ENCODE measurements around the gene GABRR2.
"Not testable (repeated sequence)": the region's sequence is repeated elsewhere in the genome, so short reads cannot be mapped to it uniquely, and the experiment has no call there.

GABRR2 gene

GRCh38 chr6:89260310-89260709, 54.8 kb downstream of the GABRR2 start:
- DNase-seq (ENCODE audit: low read depth in 1 of 2, low spot score in 1 of 2) = no peak

GRCh38 chr6:89258912-89259311, 56.2 kb downstream of the GABRR2 start:
- DNase-seq (ENCODE audit: low read depth in 1 of 2, low spot score in 1 of 2) = no peak

DNA sequence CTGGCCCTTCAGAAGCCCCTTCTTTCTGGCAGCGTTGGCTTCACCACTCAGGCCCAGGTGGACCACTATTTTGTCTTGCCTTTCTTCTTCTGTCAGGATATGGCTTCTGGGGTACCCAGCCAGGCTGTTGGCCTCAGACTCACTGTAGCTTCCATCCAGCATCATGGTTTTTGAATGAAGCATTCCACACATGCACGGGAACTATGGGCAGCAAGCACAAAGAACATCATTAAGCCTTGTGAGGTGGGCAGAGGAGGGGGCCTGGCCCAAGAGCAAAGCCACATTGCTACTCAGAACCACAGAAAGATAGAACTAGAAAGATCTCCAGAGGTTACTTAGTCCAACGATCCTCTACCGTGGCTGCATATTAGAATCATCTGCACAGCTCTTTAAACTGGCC, 57.3 kb downstream of the GABRR2 start:
- no peak for DNase-seq (ENCODE audit: low read depth in 1 of 2, low spot score in 1 of 2)

DNA sequence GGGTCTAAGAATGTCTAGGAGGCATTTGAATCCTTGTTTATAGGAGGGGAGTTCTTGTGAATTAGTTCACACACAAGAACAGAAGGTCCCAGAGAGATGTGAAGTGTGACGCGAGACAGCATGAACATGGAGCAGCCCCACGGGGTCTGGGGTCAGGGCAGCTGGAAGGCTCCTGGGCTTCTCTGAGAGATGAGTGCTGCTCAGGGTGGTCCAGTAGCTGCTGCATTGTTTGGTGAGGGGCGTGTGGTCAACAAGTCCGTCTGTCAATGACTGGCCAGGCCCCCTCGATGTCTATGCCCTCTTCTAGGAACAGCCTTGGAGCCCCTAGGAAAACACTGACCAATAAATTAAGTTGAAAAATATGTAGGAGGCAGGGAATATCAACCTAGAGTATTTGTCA, 57.8 kb downstream of the GABRR2 start:
- no peak for DNase-seq (ENCODE audit: low read depth in 1 of 2, low spot score in 1 of 2)

DNA sequence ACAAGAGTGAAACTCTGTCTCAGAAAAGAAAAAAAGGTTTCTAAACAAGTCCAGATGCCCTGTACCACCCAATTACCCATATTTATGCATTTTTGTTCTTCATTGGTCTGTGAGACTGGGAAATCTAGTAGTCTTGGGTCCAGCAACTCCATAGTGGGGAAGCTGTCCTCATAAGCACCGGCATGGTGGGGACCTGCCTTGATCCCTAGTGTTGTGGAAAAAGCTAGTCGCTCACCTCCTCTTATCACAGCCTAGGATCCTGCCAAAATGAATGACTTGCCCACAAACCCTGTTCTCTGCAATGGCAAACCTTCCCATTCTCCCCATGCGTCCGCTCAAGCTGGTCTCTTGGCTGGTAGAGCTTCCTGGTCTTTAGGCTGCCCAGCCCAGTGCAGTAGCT, 59.7 kb downstream of the GABRR2 start:
- no peak for DNase-seq (ENCODE audit: low read depth in 1 of 2, low spot score in 1 of 2)

- DNase-seq (ENCODE audit: low read depth in 1 of 2, low spot score in 1 of 2) = no peak
Measured at GRCh38 chr6:89254569-89254968, 60.5 kb downstream of the GABRR2 start.

DNA sequence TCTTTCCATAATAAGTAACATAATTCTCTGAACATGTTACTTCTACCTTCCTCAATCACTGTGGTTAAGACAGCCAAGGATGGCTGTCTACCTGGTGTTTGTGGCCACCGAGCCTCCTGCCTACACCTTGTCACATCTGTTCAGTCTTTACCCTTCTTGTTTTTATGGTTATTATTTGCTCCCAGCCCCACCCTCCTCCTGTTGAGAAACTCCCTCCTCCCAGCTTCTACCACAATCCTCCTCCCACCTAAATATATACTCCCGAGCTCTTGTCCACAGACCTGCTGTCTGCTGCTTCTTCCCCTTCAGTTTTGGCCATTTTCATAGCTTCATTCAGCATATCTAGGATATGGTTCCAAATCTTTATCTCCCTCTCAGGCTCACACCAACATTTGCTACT, 62.2 kb downstream of the GABRR2 start:
- DNase-seq (ENCODE audit: low read depth in 1 of 2, low spot score in 1 of 2) = no peak

GRCh38 chr6:89251976-89252375, 63.1 kb downstream of the GABRR2 start:
- DNase-seq (ENCODE audit: low read depth in 1 of 2, low spot score in 1 of 2) = no peak

DNA sequence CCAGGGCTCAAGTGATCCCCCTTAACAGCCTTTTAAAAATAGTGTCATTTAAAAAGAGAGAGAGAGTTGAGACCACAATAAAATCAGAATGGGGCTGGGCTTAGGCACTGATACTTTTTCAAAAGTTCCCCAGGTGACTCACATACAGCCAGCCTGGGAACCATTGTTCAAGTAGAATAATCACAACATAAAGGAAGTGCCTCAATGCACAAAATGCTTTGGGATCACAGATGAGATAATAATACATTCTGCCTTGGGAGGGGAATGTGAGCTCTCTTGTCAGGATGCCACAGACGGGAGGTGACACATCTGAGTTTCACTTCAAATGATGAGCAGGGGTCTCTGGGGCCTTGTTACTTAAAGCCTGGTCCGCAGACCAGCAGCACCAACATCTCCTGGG, 63.9 kb downstream of the GABRR2 start:
- no peak for DNase-seq (ENCODE audit: low read depth in 1 of 2, low spot score in 1 of 2)

DNA sequence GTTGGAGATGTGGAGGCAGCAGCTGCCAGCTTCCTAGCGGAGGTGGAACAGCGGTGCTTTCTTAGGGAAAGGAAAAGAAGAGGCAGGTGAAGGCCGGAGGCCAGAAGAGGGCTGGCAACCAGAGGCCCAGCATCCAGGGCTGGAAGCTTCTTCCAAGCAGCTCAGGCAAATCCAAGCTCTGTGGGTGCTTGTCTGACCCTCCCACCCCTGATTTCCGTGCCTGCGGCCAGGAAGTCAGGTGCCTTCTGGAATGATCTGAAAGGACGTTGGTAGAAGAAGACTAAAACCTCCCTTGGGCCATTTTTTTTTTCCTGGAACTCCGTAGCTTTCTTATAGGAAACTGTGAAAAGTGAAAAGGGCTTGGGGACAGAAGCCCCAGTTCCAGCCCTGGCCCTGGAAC, 64.9 kb downstream of the GABRR2 start:
- no peak for DNase-seq (ENCODE audit: low read depth in 1 of 2, low spot score in 1 of 2)

GRCh38 chr6:89244241-89244985, 70.7 kb downstream of the GABRR2 start:
- DNase-seq (ENCODE audit: low read depth in 1 of 2, low spot score in 1 of 2) = no peak

DNA sequence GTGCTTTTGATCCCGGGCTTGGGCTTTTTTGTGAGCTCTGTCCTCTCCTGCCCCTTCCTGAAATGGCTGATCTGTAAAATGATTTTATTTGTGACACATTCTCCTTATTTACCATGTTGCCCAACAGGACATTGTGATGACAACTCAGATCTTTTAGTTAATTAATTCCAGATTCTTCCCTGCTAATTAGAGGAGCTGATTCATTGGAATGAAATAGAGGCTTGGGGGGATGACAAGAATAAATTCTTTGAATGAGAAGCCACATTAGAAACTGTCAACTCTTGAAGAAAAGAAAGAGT, 71.8 kb downstream of the GABRR2 start:
- no peak for DNase-seq (ENCODE audit: low read depth in 1 of 2, low spot score in 1 of 2)

DNA sequence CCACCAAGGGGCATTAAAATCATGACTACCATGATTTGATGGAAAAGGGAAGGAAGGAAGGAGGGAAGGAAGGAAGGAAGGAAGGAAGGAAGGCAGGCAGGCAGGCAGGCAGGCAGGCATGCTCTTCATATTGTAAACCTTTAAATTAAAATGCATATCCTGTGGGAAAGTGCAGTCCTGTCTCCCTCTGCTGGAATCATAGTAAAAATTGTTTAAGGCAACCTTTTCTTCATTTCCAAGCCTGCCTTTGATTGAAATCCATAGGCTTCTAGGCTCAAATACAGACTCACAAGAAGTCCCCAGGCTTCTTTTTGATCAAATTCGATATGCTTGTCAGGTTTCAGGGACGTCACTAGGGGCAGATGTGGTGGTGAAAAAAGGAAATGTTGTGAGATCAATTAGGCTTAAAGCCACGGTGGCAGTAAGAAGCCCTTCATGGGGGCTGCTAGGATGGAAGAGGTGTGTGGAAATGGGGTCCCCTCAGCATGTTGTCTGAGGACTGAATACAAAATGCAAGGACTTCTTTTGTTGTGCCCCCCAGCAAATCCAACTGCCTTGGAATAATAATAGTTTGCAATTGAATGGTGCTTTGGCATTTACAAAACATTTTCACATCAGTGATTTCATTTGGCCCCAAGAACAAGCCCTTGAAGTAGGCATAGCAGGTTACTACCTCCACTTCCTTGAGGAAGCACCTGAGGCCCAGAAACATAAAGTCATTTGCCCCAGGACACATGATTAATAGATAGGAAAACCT, 72.3 kb downstream of the GABRR2 start:
- no peak for DNase-seq (ENCODE audit: low read depth in 1 of 2, low spot score in 1 of 2)

DNA sequence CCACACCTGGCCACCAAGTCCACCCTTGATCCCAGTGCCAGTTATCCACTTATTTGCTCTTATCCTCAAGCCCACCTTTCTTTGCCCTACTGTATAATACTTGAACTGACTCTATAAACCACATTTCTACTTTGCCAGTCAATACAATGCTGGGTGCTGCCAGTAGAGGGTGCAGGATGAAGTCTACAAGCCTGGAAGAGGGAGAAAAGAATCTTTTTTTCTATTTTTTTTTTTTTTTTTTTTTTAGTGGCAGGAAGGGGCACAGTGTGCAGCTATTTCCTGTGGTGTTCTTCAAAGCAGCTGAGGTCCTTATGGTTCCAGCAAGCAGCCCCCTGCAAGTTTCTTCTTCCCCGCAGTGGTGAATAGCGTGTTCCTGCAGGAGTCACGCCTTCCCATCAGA, 75.8 kb downstream of the GABRR2 start:
- no peak for DNase-seq (ENCODE audit: low read depth in 1 of 2, low spot score in 1 of 2)

GRCh38 chr6:89237158-89237557, 77.9 kb downstream of the GABRR2 start:
- no peak for DNase-seq (ENCODE audit: low read depth in 1 of 2, low spot score in 1 of 2)

GRCh38 chr6:89233605-89234004, 81.5 kb downstream of the GABRR2 start:
- DNase-seq (ENCODE audit: low read depth in 1 of 2, low spot score in 1 of 2) = not testable (repeated sequence)

GRCh38 chr6:89222712-89223039, 92.4 kb downstream of the GABRR2 start:
- DNase-seq (ENCODE audit: low read depth in 1 of 2, low spot score in 1 of 2) = no peak

- no peak for DNase-seq (ENCODE audit: low read depth in 1 of 2, low spot score in 1 of 2)
Measured at GRCh38 chr6:89221971-89222711, 93.0 kb downstream of the GABRR2 start.

DNA sequence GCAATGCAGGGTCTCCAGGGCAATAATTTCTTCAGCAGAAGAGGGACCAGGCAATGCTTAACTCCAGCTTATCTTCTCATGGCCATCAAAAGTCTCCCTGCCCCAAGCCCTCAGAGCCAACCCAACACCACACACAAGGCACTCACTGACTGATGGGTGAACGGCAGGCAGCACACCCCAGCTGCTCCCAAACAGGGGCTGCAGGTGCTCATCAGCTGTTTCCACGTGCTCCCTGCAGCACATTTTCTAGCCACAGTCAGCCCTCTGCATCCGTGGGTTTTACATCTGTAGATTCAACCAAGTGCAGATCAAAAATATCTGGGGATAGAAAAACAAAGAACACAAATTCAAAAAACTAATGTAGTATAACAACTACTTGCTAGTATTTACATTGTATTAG, 94.0 kb downstream of the GABRR2 start:
- no peak for DNase-seq (ENCODE audit: low read depth in 1 of 2, low spot score in 1 of 2)

GRCh38 chr6:89217299-89217910, 97.7 kb downstream of the GABRR2 start, which contains the start of gene GABRR1:
GABRR1 (minus strand) TSS chr6:89217358; CDS start chr6:89217322, 36 bp downstream.
- DNase-seq (ENCODE audit: low read depth in 1 of 2, low spot score in 1 of 2) = no peak

GRCh38 chr6:89216411-89216810, 98.7 kb downstream of the GABRR2 start:
- DNase-seq (ENCODE audit: low read depth in 1 of 2, low spot score in 1 of 2) = no peak

DNA sequence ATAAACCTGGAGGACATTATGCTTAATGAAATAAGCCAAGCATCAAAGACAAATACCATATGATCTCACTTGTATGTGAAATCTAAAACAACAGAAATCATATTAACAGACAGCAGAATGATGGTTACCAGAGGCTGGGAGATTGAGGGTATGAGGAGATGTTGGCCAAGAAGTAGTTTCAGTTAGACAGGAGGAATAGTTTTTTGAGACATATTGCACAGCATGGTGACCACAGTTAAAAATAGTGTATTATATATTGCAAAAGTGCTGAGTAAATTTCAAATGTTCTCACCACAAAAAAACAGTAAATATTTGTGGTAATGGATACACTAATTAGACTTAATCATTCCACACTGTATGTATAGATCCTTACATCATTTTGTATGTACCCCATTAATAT, 99.7 kb downstream of the GABRR2 start:
- DNase-seq (ENCODE audit: low read depth in 1 of 2, low spot score in 1 of 2) = no peak

Measured in activated T-helper 1 cell treated with anti-CD3 and anti-CD28 coated beads, Interleukin-2, amount 50 U/mL, for 16 hours (primary cell).